GM21367 (cell line): ENCODE measurements around the gene CYP2U1.
A peak's percentile ranks its signal among the peaks of the same experiment; 100 is the strongest.

Experiments used
- ATAC-seq: cut with Tn5 transposase; IDR thresholded peaks from one replicate; pipeline ENCODE4 v1.9.1; 2021; ENCODE audit not compliant: unreplicated experiment

The CYP2U1 gene

GRCh38 chr4:107978716-107979451, 47.5 kb downstream of the CYP2U1 start:
- no peak for ATAC-seq

GRCh38 chr4:107987916-107988762, 56.8 kb downstream of the CYP2U1 start:
- ATAC-seq, result no peak

GRCh38 chr4:107988763-107989035, 57.4 kb downstream of the CYP2U1 start:
- ATAC-seq, result no peak

GRCh38 chr4:107989162-107989536, 57.8 kb downstream of the CYP2U1 start:
- no peak for ATAC-seq

GRCh38 chr4:107989537-107990386, 58.4 kb downstream of the CYP2U1 start, which contains the start of gene HADH:
Gene HADH (plus strand): TSS chr4:107989889. CDS start chr4:107989933, 44 bp downstream.
- peak; percentile 95 for ATAC-seq

GRCh38 chr4:107991945-107992630, 60.7 kb downstream of the CYP2U1 start:
- ATAC-seq, result no peak

- peak; percentile 40 for ATAC-seq
Measured at GRCh38 chr4:107993969-107994368, 62.6 kb downstream of the CYP2U1 start.

GRCh38 chr4:107994894-107995293, 63.5 kb downstream of the CYP2U1 start:
- ATAC-seq, result no peak

GRCh38 chr4:107996949-107997788, 65.8 kb downstream of the CYP2U1 start:
- ATAC-seq, result no peak

- ATAC-seq, result no peak
Measured at GRCh38 chr4:107997794-107998193, 66.4 kb downstream of the CYP2U1 start.

- no peak for ATAC-seq
Measured at GRCh38 chr4:107999932-108000539, 68.7 kb downstream of the CYP2U1 start.

- no peak for ATAC-seq
Measured at GRCh38 chr4:108001540-108002135, 70.3 kb downstream of the CYP2U1 start.
